ENCODE measurements around the gene THADA. TPM values are rescaled to one million over a fixed set of nuclear protein-coding genes. Genes with fewer than 3 reads are reported as not detected.

Gene THADA
- total RNA-seq, 1 donor from 2014 or later, result 40.4 TPM

DNA sequence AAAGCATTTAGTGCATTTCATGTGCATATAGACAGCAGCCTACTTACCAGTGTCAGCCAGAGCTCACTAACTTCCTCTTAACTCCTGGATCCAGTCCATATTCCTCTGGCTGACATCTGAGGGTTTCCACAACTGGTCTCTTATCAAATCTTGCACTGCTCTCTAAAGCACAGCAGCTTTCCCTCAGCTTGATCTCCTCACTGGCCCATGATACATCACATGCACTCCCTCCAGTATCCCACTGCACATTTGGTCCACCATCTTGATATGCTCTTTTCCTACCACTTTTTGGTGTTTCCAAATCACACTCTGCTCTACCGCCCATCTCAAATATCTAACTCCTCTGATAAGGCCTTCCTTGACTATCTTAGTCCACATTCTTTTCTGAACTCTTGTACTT lies 264.4 kb downstream of the THADA start:
- intact Hi-C loops (cut with micrococcal nuclease), result no loop called here

DNA sequence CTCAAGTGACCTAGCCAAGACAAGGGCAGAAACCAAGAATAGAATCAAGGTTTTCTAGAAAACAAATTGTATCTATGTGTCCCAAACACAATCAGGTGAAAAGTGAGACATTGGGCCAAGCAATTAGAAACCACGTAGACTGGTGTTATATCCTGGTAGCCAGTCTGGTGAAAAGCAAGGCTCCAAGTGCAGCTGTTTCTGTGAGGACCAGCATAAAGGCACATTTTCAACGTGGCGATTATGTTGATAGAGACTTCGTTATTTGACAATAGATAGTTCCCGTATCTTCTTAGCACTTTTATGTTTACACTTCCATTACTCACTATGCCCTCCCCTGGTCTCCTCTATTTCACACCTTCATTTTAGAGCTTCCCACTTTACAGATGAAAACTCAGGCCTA lies 266.2 kb downstream of the THADA start:
- intact Hi-C loops (cut with micrococcal nuclease), result no loop called here

DNA sequence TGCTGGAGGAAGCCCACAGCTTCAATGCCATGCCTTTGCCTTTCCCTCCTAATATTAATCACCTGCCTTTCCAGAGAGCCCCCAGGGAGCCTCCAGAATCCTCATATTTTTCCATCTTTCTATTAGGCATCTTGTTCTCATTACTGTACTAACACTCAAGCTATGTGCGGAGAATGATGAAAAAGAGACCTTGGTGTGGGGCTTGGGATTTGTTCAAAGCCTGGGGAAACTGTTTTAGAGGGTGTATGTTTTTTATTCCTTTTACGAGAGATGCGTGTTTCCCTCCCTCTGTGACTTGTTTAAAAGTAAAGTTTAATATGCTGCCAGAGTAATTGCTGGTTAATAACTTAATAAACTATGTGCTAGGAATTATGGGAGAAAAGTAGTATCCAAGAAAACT lies 267.0 kb downstream of the THADA start:
- intact Hi-C loops (cut with micrococcal nuclease), result no loop called here

DNA sequence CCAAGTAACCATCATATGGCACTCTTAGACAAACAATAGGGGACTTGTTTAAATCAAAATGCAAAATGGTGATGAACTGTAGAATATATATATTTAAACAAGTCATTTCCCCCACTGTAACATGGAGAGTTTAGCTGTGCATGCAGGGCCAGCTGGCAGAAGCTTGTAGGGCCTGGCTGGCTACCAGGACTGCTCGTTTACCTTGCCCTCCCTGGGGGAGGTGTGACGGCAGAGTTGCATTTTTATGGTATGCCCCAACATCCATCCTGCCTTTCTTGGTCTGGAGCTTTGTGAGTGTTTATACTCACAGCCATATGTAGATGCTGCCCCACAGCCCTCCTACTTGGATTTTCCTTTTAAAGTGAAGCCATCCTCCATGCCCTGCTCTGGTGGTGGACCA lies 267.7 kb downstream of the THADA start:
- intact Hi-C loops (cut with micrococcal nuclease), result no loop called here

DNA sequence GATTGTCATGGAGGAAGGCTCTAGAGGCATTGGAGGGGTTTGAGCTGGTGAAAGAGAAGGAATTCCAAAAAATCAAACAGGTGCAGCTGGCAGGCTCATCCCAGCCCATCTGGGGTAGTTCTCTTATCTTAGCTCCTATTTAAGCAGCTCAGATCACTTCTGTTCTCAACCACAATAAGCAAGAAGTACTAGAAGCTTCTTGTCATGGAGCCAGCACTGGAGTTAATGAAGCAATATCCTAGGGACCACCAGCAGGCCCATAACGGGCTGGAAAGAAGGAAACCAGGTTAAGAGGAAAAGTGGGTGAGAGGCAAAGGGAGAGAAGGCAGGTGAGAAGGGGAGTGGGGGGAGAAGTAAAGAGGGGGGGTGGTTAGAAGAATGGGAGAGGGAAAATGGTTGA lies 268.7 kb downstream of the THADA start:
- intact Hi-C loops (cut with micrococcal nuclease), result no loop called here

DNA sequence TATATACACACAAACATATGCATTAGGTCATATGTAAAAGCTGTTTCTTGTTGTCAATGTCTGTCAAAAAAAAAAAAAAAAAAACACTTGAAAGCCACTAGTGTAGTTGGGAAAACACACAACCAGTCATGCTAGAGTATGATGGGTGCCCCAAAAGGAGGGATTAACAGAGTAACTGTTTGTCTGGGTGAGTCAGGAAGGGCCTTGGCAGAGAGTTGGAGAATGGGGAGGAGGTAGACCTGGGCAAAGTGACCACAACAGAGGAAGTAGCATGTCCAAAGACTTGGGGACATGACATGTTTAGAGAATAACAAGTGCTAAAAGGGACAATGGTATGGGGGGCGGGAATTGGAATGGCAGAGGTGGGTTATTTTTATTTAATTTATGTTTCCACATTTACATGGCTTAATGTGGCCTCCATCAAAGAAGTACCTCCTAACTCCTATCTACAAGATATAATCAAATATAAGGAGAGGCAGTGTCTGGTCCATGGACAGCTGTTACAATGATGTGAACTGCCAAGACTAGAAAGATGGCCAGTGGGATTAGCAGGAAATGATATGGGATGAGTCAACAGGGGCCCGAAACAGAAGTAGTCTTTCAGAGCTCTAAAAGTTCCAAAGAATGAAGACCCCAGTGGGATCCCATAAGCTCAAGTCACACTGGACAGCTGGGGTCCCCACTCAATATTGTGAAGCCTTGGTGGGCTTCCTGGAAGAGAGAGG lies 269.6 kb downstream of the THADA start:
- intact Hi-C loops (cut with micrococcal nuclease), result no loop called here

DNA sequence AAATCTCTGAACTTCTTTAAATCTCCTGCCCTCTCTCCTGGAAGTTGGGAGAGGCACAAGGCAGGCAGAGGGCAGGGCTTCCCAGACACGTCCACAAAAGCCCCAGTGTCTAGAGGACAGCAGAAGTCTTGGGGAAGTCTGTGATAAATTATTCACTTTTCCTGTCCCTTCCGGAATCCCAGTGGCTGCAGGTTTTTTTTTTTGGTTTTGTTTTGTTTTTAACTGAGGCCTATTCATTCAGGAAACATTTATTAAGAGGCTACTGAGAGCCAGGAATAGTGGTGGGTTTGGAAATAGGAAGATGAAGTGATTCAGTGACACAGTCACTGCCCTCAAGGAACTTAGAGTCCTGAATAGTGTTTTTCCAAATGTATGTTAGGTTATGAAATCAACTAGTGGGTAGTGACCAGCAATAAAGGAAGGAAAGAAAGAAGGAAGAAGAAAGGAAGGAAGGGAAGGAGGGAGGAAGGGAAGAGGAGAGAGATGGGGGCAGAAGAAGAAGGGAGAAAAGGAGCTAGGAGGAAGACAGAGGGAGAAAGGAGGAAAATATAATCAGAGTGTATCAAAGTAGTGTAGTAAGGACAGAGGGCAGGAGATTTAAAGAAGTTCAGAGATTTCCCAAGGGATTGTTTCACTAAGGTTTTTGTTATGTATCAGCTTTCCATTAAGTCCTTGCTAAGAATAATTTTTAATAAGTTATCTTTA lies 270.6 kb downstream of the THADA start:
- intact Hi-C loops (cut with micrococcal nuclease), result no loop called here

DNA sequence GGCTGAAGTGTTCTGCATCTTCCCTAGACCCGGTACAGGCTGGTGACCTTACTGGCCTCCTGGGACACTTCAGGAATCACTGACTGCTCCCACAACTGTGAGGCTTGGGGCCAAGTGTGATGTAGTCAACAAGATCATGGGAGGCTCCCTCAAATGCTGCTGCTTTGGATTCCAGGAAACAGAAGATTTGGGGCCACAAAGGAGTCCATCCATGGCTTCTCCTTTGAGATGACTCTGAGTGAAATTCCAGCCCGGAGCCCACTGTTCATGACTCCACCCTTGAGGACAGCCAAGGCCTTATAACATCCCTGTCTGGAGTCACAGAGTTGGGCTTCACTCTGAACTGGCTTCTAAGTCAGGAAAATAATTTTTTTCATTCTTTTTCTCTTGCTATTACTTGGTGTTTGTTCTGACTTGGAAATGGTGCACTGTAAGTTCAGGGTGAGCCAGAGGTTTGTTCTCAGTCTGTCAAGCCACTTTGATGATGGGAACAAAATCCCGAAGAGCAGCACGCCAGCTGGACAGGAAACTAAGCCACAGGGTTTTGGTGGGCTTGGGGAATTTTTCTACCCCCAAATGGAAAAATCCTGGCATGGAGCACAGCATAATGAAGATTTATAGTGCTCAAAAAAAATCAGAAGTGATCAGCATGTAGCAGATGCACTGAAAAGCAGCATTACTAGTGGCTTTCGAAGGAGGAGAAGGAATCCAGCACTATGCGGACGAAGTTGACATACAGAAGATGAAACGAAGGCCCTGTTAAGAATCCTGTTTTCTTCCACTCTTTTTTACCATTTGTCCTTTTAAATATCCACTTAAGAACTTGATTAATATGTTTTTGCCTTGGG lies 271.4 kb downstream of the THADA start:
- intact Hi-C loops (cut with micrococcal nuclease), result no loop called here

DNA sequence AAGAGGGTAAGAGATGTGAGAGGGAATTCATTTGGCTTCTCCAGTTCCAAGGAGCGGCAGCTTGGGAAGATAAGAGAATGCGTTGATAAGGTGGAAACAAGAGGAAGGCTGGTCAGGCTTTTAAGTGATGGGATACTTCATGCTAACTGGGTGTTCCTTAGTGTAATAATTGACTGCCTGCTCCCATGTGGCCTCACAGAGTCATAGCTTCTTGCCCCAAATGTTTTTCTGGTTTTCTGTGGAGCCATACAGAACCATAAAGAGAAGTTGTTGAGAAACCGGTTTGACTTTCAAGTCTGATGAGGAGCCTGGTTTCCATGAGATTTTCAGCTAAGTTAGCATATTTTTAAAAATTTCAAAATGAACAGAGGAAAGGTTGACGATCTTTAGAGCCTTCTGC lies 272.0 kb downstream of the THADA start:
- intact Hi-C loops (cut with micrococcal nuclease), result no loop called here

DNA sequence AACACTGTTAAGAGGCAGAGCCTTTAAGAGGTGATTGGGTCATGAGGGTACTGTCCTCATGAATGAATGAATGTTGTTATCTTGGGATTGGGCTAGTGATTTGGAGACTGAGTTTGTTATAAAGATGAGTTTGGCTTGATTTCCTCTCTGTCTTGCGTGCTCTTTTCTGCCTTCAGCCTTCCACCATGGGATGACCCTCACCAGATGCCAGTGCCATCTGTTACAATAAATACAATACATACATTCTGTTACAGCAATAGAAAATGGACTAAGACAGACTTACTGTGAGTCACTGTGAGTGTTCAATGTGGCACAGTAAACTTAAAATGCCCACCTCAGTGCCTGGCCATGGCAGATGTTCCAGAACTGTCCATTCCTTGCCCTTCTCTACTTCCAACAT lies 274.4 kb downstream of the THADA start:
- intact Hi-C loops (cut with micrococcal nuclease), result no loop called here

DNA sequence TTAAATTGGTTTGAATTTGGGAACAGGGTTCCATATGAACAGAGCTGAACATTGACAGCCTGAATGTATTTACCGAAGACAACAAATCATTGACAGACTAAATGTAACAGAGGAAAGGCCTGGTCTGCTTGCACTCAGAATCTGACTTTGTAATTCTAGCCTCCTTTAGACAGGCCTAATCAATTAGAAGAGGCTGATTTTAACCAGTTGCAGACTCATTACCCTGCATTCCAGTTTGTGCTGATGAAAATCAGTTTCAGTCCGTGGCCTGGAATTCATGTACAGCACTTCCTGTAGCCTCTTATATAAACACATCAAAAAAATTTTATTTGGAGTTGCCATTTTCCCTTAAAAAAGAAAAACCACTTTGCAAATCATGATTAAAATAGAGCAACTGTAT lies 276.3 kb downstream of the THADA start:
- intact Hi-C loops (cut with micrococcal nuclease), result no loop called here

DNA sequence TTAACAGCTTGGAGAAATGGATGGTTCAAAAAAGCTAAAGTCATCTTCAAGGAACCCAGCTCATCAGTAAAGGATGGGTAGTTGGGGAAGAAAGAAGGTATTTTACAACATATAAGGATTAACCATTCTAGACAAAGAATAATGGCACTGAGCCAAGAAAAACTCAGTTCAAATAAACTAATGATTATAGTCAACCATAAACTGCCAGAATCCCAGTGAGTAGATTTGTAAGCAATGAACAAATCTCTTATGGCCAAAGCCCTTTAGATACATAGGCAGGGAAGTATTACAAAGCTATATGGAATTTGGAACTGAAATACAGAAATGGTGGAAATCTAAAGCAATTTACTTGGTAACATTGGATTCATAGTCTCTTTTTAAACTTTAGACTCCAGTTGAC lies 277.0 kb downstream of the THADA start:
- intact Hi-C loops (cut with micrococcal nuclease), result no loop called here

DNA sequence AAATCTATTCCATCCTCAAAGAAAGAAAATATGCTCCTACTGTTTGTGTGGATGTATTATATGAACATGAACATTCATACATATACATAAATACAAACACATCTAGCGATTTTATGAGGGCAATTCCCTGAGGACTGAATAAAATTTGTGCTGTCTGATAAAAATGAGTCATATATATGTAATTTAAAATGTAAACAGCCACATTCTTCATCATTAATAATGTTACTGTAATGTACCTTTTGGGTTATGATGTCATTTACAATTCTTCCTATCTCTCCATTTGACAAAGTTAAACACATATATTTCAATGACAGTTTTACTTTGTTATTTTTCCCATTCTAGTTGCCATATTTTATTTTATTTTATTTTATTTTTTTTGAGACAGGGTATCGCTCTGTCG lies 278.2 kb downstream of the THADA start:
- intact Hi-C loops (cut with micrococcal nuclease), result no loop called here

DNA sequence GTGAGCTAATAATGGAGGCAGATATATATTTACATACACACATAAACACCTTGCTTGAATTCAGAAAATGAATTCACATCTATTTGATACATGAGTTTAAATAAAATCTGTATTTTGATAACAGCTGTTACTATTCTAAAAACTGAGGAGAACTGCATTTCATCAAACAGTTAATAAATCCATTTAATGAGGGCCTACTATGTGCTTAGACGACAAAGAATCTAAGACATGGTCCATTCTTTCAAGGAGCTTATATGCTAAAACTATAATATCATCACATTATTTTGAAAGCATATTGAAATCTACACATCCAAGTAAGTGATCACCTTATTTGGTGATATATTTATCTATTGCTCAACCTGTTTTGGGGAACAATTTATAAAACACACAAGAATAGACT lies 278.6 kb downstream of the THADA start:
- intact Hi-C loops (cut with micrococcal nuclease), result no loop called here

DNA sequence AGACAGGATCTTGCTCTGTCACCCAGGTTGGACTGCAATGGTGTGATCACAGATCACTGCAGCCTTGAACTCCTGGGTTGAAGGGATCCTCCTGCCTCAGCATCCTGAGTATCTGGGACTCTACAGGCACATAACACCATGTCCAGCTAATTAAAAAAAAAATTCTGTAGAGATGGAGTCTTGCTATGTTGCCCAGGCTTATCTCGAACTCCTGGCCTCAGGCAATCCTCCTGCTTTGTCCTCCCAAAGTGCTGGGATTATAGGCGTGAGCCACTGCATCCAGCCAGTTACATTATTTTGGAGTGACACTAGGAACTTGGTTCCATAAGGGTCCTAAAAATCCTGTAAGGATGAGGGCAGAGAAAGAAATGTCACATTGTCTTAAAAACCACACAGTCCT lies 280.4 kb downstream of the THADA start:
- intact Hi-C loops (cut with micrococcal nuclease), result no loop called here

DNA sequence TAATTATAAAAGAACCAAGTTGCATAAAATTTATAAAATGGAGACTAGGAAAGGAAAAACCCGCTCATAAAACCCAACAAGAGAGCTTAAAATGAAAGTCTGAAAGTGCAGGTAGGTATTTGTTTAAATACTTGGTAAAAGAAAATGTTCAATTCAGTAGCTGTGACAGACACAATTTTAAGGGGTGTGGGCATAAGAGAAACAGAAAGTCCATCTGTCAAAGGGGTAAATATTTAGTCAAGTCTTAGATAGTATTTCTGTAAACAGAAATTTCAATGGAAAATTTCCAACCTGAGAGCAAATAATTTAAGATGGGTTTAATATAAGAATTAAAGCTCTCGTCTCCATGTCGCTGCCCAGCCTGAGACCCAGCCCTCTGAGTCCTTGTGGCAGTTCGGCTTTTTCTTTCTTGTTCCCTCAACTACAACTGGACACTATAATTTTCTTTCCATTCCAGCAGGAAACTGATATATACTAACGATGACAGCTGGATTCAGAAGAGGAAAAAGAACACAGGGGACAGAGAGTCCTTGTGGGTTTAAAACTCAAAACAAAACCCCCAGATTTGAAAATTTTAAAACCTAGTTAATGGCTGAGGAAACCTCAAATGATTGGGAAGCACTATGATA lies 281.4 kb downstream of the THADA start:
- intact Hi-C loops (cut with micrococcal nuclease), result no loop called here

DNA sequence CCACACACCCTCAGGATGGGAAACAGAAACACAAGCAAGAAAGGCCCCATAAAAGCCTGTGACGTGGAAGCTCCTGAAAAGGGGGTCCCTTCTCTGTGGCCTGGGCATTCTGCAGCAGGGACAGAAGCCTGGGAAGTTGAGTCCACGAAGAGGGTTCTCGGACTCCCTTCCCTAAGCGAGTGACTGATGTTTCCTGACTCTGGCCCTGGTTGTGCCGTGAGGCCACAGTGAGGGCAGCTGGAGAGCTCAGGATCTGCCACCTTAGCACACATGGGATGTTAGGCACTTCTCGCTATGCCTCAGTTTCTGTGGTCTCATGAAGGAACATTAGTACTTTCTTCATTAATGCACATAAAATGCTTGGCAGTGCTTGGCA lies 282.2 kb downstream of the THADA start:
- intact Hi-C loops (cut with micrococcal nuclease), result no loop called here

DNA sequence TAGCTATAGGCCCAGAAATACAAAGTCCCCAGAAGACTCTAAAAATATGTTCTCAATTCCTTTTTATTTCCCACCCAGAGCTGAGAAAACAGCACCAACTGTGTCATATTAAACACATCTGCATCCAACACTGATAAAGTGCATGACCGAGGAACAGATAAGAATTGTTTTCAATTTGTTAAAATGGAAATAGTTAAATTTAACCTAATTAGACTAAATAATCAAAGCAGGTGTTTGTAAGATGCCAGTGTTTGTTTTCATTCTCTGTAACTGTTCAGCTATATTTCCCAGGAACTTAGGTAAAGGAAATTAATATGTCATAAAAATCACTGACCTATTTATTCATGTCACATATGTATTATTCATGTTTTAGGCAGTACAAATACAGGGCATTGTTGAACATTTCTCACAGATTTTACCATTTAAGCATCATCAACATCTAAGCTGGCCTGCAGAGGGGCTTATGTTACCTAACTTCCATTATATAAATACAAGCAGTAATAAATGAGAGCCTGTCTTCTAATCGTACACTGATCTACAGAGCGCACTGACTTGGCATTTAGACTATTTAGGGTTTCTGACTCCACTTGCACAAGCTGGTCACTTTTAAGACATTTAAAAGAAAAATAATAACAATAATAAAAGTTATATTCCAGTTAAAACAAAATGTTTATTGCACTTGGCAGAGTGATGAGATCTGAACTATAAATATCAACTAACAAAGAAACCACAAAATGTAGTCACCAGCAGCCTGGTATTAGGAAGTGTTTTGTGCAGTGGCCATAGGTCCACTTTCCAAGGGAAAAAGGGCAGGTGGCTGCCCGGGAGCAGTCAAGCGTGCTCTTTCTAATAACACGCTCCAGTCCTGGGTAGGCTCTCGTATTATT lies 282.8 kb downstream of the THADA start:
- intact Hi-C loops (cut with micrococcal nuclease), result no loop called here

DNA sequence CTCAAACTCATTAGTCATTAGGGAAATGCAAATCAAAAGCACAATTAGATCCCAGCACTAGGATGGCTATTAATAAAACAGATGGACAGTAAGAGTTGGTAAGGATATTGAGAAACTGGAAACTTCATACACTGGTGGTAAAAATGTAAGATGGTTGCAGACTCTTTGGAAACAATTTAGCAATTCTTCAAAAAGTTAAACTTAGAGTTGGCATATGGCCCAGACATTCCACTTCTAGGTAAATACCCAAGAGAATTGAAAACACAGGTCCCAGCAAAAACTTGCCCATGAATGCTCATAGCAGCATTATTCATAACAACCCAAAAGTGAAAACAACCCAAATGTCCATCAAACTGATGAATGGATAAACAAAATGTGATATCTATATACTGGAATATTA lies 284.6 kb downstream of the THADA start:
- intact Hi-C loops (cut with micrococcal nuclease), result no loop called here

DNA sequence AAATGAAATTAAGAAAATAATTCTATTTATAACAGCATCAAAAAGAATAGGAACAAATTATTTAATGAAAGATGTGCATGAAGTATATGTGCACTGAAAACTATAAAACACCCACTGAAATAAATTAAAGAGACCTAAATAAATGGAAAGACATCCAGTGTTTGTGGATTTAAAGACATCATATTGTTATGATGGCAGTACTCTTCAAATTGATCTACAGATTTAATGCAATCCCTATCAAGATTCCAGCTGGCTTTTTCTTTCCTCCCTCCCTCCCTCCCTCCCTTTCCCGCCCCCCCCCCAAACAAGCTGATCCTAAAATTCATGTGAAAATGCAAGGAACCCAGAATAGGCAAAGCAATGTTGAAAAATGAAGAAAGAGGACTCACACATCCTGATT lies 285.9 kb downstream of the THADA start:
- intact Hi-C loops (cut with micrococcal nuclease), result no loop called here

DNA sequence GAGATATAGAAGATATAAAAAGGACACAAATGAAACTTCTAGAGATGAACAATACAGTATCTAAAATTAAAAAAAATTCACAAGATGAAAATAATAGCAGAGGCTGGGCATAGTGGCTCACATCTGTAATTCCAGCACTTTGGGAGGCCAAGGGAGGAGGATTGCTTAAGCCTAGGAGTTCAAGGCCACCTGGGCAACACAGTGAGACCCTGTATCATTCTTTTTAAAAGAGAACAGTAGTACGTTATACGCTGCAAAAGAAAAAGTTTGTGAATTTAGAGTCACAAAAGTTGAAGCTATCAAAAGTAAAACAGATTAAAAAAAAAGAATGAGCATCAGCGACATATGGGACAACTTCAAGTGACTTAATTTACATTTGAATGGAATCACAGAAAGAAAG lies 287.9 kb downstream of the THADA start:
- intact Hi-C loops (cut with micrococcal nuclease), result no loop called here
